Ovary (tissue), 9 donors: ENCODE measurements around the gene KRT7. TPM values are rescaled to one million over a fixed set of nuclear protein-coding genes. Genes with fewer than 3 reads are reported as not detected.

Source experiments
- DNase-seq, 5 donors: peaks; one replicate each; pipeline ENCODE4 v3.0.0-alpha.2; 2019 to 2020
- H3K27ac ChIP-seq, 2 donors: fragments of 200-600 bp; one replicate each; pipeline versions ENCODE4 v1.5.1 to v1.8.0; 2019 to 2022
- H3K27me3 ChIP-seq: fragments of 200-600 bp; one replicate; pipeline ENCODE4 v1.8.0; 2022
- H3K36me3 ChIP-seq: fragments of 200-600 bp; sonication (generic); one replicate; pipeline ENCODE4 v1.5.1; 2019
- H3K4me1 ChIP-seq: one replicate; pipeline ENCODE4 v1.8.1; 2013; ENCODE audit warnings: mild to moderate bottlenecking, moderate library complexity; ENCODE audit not compliant: insufficient read depth
- H3K4me3 ChIP-seq: fragments of 200-600 bp; sonication (generic); one replicate; pipeline ENCODE4 v1.5.1; 2017
- H3K9me3 ChIP-seq, 2 donors: fragments of 200-600 bp in 1 of 2; sonication (generic) in 1 of 2; one replicate each; pipeline versions ENCODE4 v1.5.1 to v1.8.1; 2013 to 2019; ENCODE audit warnings: mild to moderate bottlenecking in 1 of 2, moderate library complexity in 1 of 2
- CTCF ChIP-seq, 3 donors: fragments of 450-650 bp in 2 of 3; fragments of 200-600 bp in 1 of 3; IDR thresholded peaks; one replicate each; pipeline versions ENCODE4 v1.5.1 to v1.8.0; 2016 to 2022; ENCODE audit warnings: antibody characterized with exemption in 3 of 3, mild to moderate bottlenecking in 1 of 3
- EP300 ChIP-seq: sonication (generic); formaldehyde crosslinking; IDR thresholded peaks from one replicate; pipeline ENCODE4 v1.6.1; 2017; ENCODE audit warnings: antibody characterized with exemption
- POLR2A ChIP-seq: fragments of 450-650 bp; IDR thresholded peaks from one replicate; pipeline ENCODE4 v1.6.1; 2017; ENCODE audit warnings: antibody characterized with exemption, mild to moderate bottlenecking, moderate library complexity
- WGBS, 3 donors: extraction: QIAGEN DNeasy Blood & Tissue Kit in 1 of 3; methylation state at CpG; one replicate each; pipeline versions ENCODE4 v1.1.5 to v1.1.7; 2013 to 2017; 5-methylcytosine and 5-hydroxymethylcytosine counted together
- intact Hi-C, 4 donors: fragments of 100-400 bp; cut with DNase I; formaldehyde crosslinking; loops; one replicate each; pipeline versions ENCODE4 v1.11.0 to v1.15.1; 2022 to 2023
- polyA plus RNA-seq, 2 donors: library from polyadenylated mRNA; stranded (reverse); fragments of 200-250 nt in 1 of 2; fragments of 350-450 nt in 1 of 2; fragmentation: Illumina TruSeq in 1 of 2; extraction: RNeasy Lipid Tissue Mini Kit (QIAGEN cat#74804) in 1 of 2; gene quantifications; one replicate each; pipeline ENCODE4 v1.2.3, GENCODE V29; 2013 to 2014
- total RNA-seq, 7 donors: library from RNA; depleted of rRNA in 2 of 7; stranded (reverse); fragments of >200 nt in 2 of 7; fragmentation: NEBNext Ultra II Directional in 3 of 7; extraction: Animal tissue kit (Norgen Biotek cat#: 25700) in 3 of 7; gene quantifications; one replicate each; pipeline versions ENCODE4 v1.1.0 to v1.2.4, GENCODE V29; 2016 to 2023
- donor health status: DM: no; HTN: no; CAD: no; lungs with moderate emphysema.
- donor health status: DM: no; HTN: no; CAD: no.
- donor health status: Bipolar disorder and iron deficiency.
- donor health status: DM: yes; HTN: yes; CAD: no.
- donor health status: DM: no; HTN: no; CAD: no.
- donor health status: DM: yes; HTN: yes; CAD: no.

Gene KRT7
- total and polyA plus RNA-seq, 9 donors, result 0.37 to 379 (median 22.7) TPM; not detected in 1

GRCh38 chr12:52264435-52264825 is 31.4 kb downstream of the KRT7 start:
- no peaks in the 10 kb centered on the region for H3K27me3 ChIP-seq
- H3K4me3 ChIP-seq, result no peak overlapping the region
- H3K9me3 ChIP-seq, result no peaks in the 10 kb centered on the region
- no peak for DNase-seq
- no peaks in the 10 kb centered on the region for H3K4me1 ChIP-seq
- intact Hi-C loops, result no loop called here
- 65 to 74% (median 70%) methylated on average over 2 of the region's 2 CpGs for WGBS, 3 donors
- TF ChIP-seq POLR2A, result no peak
- TF ChIP-seq EP300, result no peak
- no peak for TF ChIP-seq CTCF (IDR thresholded peaks at IDR 0.05)
- no peak overlapping the region for H3K27ac ChIP-seq
- no peaks in the 10 kb centered on the region for H3K36me3 ChIP-seq

GRCh38 chr12:52266514-52266913 is 33.5 kb downstream of the KRT7 start:
- no peak for TF ChIP-seq EP300
- no peak for TF ChIP-seq CTCF (IDR thresholded peaks at IDR 0.05)
- no peak for TF ChIP-seq POLR2A
- H3K4me3 ChIP-seq, result no peak overlapping the region

GRCh38 chr12:52267266-52267665 is 34.2 kb downstream of the KRT7 start:
- intact Hi-C loops, result no loop called here
- Histone ChIP-seq H3K4me1 (no peaks in the 10 kb centered on the region), H3K27me3 (no peaks in the 10 kb centered on the region), H3K9me3 (no peaks in the 10 kb centered on the region), H3K36me3 (no peaks in the 10 kb centered on the region), H3K27ac (no peak overlapping the region), H3K4me3 (no peak overlapping the region)
- WGBS, 3 donors, result 93 to 100% (median 99%) methylated on average over 3 of the region's 3 CpGs
- TF ChIP-seq CTCF (IDR thresholded peaks at IDR 0.05) (no peak), POLR2A (no peak), EP300 (no peak)
- DNase-seq, result no peak

More at GRCh38 chr12:52266514-52266913, 33.5 kb downstream of the KRT7 start:
- Histone ChIP-seq H3K27me3 (no peaks in the 10 kb centered on the region), H3K4me1 (no peaks in the 10 kb centered on the region), H3K9me3 (no peaks in the 10 kb centered on the region), H3K36me3 (no peaks in the 10 kb centered on the region), H3K27ac (no peak overlapping the region)
- DNase-seq, result no peak
- WGBS, 3 donors, result 85 to 90% (median 85%) methylated on average over 2 of the region's 2 CpGs
- intact Hi-C loops, result no loop called here

GRCh38 chr12:52267699-52268098 is 34.7 kb downstream of the KRT7 start:
- Histone ChIP-seq H3K4me3 (no peak overlapping the region), H3K4me1 (no peaks in the 10 kb centered on the region), H3K27me3 (no peaks in the 10 kb centered on the region), H3K36me3 (no peaks in the 10 kb centered on the region), H3K9me3 (no peaks in the 10 kb centered on the region), H3K27ac (no peak overlapping the region)
- WGBS, 3 donors, result 85 to 91% (median 88%) methylated on average over 3 of the region's 3 CpGs
- DNase-seq, result no peak
- intact Hi-C loops, result no loop called here
- TF ChIP-seq POLR2A (no peak), CTCF (IDR thresholded peaks at IDR 0.05) (no peak), EP300 (no peak)
